Endothelial cell of umbilical vein (primary cell): Measurements from ENCODE around the gene TMEM178B. TPM values are rescaled to one million over a fixed set of nuclear protein-coding genes. Genes with fewer than 3 reads are reported as not detected.

Source experiments
- BruUV-seq: library from RNA; stranded (reverse); fragments of 400-500 nt; replicated peaks from 2 replicates; lab custom pipeline; 2021; lab: Mats Ljungman, UMichigan
- CTCF ChIA-PET: fragments of 300-600, 350-600 bp; sonication (Branson Sonifier 250); formaldehyde crosslinking; loops from one replicate; lab custom pipeline; 2021; ENCODE audit warnings: antibody characterized with exemption, inconsistent platforms; lab: Charles Lee
- POLR2A ChIA-PET: fragments of 300-600, 350-600 bp; sonication (Branson Sonifier 250); formaldehyde crosslinking; loops from one replicate; lab custom pipeline; 2021; ENCODE audit warnings: antibody characterized with exemption, inconsistent platforms; lab: Charles Lee
- DNase-seq: peaks from one replicate; pipeline ENCODE4 v3.0.0-alpha.2; 2011; ENCODE audit warnings: low read depth, low spot score
- FAIRE-seq: peaks from 2 replicates; lab custom pipeline; 2011; peaks lifted over from hg19 to GRCh38; lab: Jason Lieb, UNC
- H2AFZ ChIP-seq: 2 replicates; pipeline ENCODE4 v1.6.0; 2012; ENCODE audit warnings: low read depth, low read length, control low read depth, inconsistent platforms
- H3K27ac ChIP-seq: 2 replicates; pipeline ENCODE4 v1.5.1; 2011; ENCODE audit warnings: low read depth, mild to moderate bottlenecking, control low read depth, low read length, moderate library complexity; ENCODE audit not compliant: insufficient read depth
- H3K27me3 ChIP-seq, 2 experiments: 2 replicates each; pipeline versions ENCODE4 v1.6.0 to v1.6.1; 2011; ENCODE audit warnings: low read length in 2 of 2, mixed read lengths in 1 of 2; ENCODE audit not compliant: control insufficient read depth in 2 of 2, insufficient read depth in 2 of 2
- H3K36me3 ChIP-seq, 2 experiments: 2 replicates in 1 of 2; 3 replicates in 1 of 2; pipeline ENCODE4 v1.5.1; 2011; ENCODE audit warnings: low read length in 2 of 2, mild to moderate bottlenecking in 1 of 2, moderate library complexity in 1 of 2; ENCODE audit not compliant: control insufficient read depth in 2 of 2, insufficient read depth in 2 of 2; ENCODE audit errors: extremely low read depth in 1 of 2
- H3K4me1 ChIP-seq: 3 replicates; pipeline ENCODE4 v1.5.1; 2011; ENCODE audit warnings: mild to moderate bottlenecking, low read length; ENCODE audit not compliant: control insufficient read depth, insufficient read depth; ENCODE audit errors: extremely low read depth
- H3K4me2 ChIP-seq: 2 replicates; pipeline ENCODE4 v1.6.1; 2011; ENCODE audit warnings: low read length, control low read depth, mixed read lengths; ENCODE audit not compliant: insufficient read depth
- H3K4me3 ChIP-seq, 3 experiments: fragments of 200-600 bp in 1 of 3; sonication (generic), shearing (Covaris generic) in 1 of 3; replicated peaks in 1 of 3; 2 replicates each; pipeline ENCODE4 v1.5.1; 2011 to 2016; ENCODE audit warnings: control low read depth in 3 of 3, low read length in 3 of 3, mild to moderate bottlenecking in 2 of 3, inconsistent platforms in 1 of 3, low read depth in 1 of 3, moderate library complexity in 1 of 3; ENCODE audit not compliant: insufficient read depth in 1 of 3
- H3K79me2 ChIP-seq: 2 replicates; pipeline ENCODE4 v1.6.0; 2012; ENCODE audit warnings: low read length, inconsistent platforms; ENCODE audit not compliant: control insufficient read depth, insufficient read depth
- H3K9ac ChIP-seq: replicated peaks from 2 replicates; pipeline ENCODE3; 2011; ENCODE audit warnings: low read length, control low read depth; ENCODE audit not compliant: insufficient read depth; ENCODE audit errors: extremely low read depth
- H3K9me1 ChIP-seq: replicated peaks from 3 replicates; pipeline ENCODE4 v1.6.0; 2011; ENCODE audit warnings: mild to moderate bottlenecking, low read length; ENCODE audit not compliant: control insufficient read depth, insufficient read depth; ENCODE audit errors: extremely low read depth
- H3K9me3 ChIP-seq: replicated peaks from 2 replicates; pipeline ENCODE4 v1.5.1; 2012; ENCODE audit warnings: low read length, inconsistent platforms; ENCODE audit not compliant: control insufficient read depth, insufficient read depth
- H4K20me1 ChIP-seq: replicated peaks from 2 replicates; pipeline ENCODE3; 2011; ENCODE audit warnings: mild to moderate bottlenecking, low read length; ENCODE audit not compliant: control insufficient read depth, insufficient read depth; ENCODE audit errors: extremely low read depth
- CTCF ChIP-seq, 2 donors: IDR thresholded peaks; 1 replicate in 1 of 2; 2 replicates in 1 of 2; pipeline ENCODE4 v1.5.1; 2011; ENCODE audit warnings: low read length in 2 of 2, mild to moderate bottlenecking in 2 of 2, moderate library complexity in 2 of 2, control low read depth in 1 of 2, inconsistent platforms in 1 of 2, low read depth in 1 of 2; ENCODE audit not compliant: insufficient read depth in 1 of 2; ENCODE audit errors: extremely low read depth in 1 of 2
- EZH2 ChIP-seq: IDR thresholded peaks from 2 replicates; pipeline ENCODE4 v1.6.1; 2012; ENCODE audit warnings: borderline replicate concordance, low read depth, mild to moderate bottlenecking, moderate library complexity, low read length, inconsistent platforms; ENCODE audit not compliant: severe bottlenecking
- FOS ChIP-seq: IDR thresholded peaks from 2 replicates; pipeline ENCODE4 v1.6.1; 2011; ENCODE audit warnings: mild to moderate bottlenecking, low read length, moderate library complexity, borderline replicate concordance; ENCODE audit not compliant: insufficient read depth
- GATA2 ChIP-seq: IDR thresholded peaks from 2 replicates; pipeline ENCODE4 v1.7.0; 2011; ENCODE audit warnings: low read depth, mild to moderate bottlenecking, moderate library complexity, mixed read lengths, low read length; ENCODE audit not compliant: insufficient read length, insufficient read depth
- JUN ChIP-seq: IDR thresholded peaks from 2 replicates; pipeline ENCODE4 v1.6.1; 2011; ENCODE audit warnings: borderline replicate concordance, low read depth; ENCODE audit not compliant: insufficient read length, insufficient read depth
- MAX ChIP-seq: IDR thresholded peaks from 2 replicates; pipeline ENCODE4 v1.6.1; 2011; ENCODE audit not compliant: insufficient read depth, insufficient read length
- MYC ChIP-seq: IDR thresholded peaks from one replicate; pipeline ENCODE4 v1.6.1; 2011; ENCODE audit warnings: mild to moderate bottlenecking, low read depth, low read length
- POLR2A ChIP-seq: IDR thresholded peaks from 2 replicates; pipeline ENCODE4 v1.6.1; 2012; ENCODE audit warnings: low read depth, mild to moderate bottlenecking, control low read depth, low read length
- POLR2AphosphoS5 ChIP-seq: IDR thresholded peaks from 2 replicates; pipeline ENCODE4 v1.6.1; 2012; ENCODE audit warnings: low read depth, mild to moderate bottlenecking, control low read depth, low read length, moderate library complexity; ENCODE audit not compliant: insufficient read depth
- dilution Hi-C: fragments of 300-500 bp; cut with MboI; formaldehyde crosslinking; loops from one replicate; pipeline ENCODE4 v1.15.0; 2019; ENCODE audit warnings: low sequenced_read_pairs; ENCODE audit not compliant: extremely low pct_ligation_motif_present
- intact Hi-C: fragments of 100-400 bp; cut with micrococcal nuclease; formaldehyde crosslinking; loops from one replicate; pipeline ENCODE4 v1.10.0; 2022
- polyA plus RNA-seq, 4 experiments: library from polyadenylated mRNA; depleted of rRNA in 3 of 4; stranded (reverse) in 3 of 4; unstranded in 1 of 4; fragments of >200 nt; gene quantifications; 2 replicates each; pipeline versions ENCODE4 v1.2.1 to v1.2.3, GENCODE V29; 2011 to 2012; ENCODE audit warnings: missing spikeins in 1 of 4
- total RNA-seq: library from RNA; stranded (reverse); gene quantifications from 2 replicates; pipeline ENCODE4 v1.2.3, GENCODE V29; 2021

TMEM178B gene
- total and polyA plus RNA-seq, 2 donors (not counting 3 experiments of a cell fraction or from before 2014, with no cell fraction given) = not detected

- H3K27me3 ChIP-seq = no peaks in the 10 kb centered on the region
- H3K79me2 ChIP-seq = no peaks in the 10 kb centered on the region
- H3K9ac ChIP-seq = no peak overlapping the region
- no peaks in the 10 kb centered on the region for H3K9me3 ChIP-seq
- CTCF ChIA-PET = no interaction called here
- no peak overlapping the region for H3K27ac ChIP-seq
- H3K4me1 ChIP-seq = no peaks in the 10 kb centered on the region
- H3K9me1 ChIP-seq = no peaks in the 10 kb centered on the region
- intact Hi-C loops (no loop called here), dilution Hi-C loops (no loop called here)
- no peaks in the 10 kb centered on the region for H4K20me1 ChIP-seq
- FAIRE-seq (no peak), DNase-seq (no peak)
- no peak overlapping the region for H3K4me2 ChIP-seq
- POLR2A ChIA-PET = interaction anchor here (0.7 kb wide), 1 partner anchor 244 kb away, joined by 4 read pairs; no protein-coding TSS in a partner anchor
- TF ChIP-seq EZH2 (no peak), FOS (no peak), GATA2 (no peak), CTCF (IDR thresholded peaks at IDR 0.05; ENCODE audit: extremely low read depth in 1 of 2, insufficient read depth in 1 of 2, low read depth in 1 of 2, low read length in 2 of 2) (no peak), POLR2AphosphoS5 (no peak), JUN (no peak), POLR2A (no peak), MYC (no peak), MAX (no peak)
- no peak overlapping the region for H3K4me3 ChIP-seq
- no peaks in the 10 kb centered on the region for H3K36me3 ChIP-seq
- no TSS peak for BruUV-seq
- no peak overlapping the region for H2AFZ ChIP-seq
Observed at GRCh38 chr7:141045842-141046620, 27.8 kb upstream of the TMEM178B start.
